ENCODE data around the gene GGPS1.

- TF ChIP-seq EP300 (conservative IDR thresholded peaks at IDR 0.05; ENCODE audit: poor library complexity, severe bottlenecking) (no peak), POLR2AphosphoS5 (IDR thresholded peaks at IDR 0.05) (no peak)
- TF ChIP-seq, protein P1, sequence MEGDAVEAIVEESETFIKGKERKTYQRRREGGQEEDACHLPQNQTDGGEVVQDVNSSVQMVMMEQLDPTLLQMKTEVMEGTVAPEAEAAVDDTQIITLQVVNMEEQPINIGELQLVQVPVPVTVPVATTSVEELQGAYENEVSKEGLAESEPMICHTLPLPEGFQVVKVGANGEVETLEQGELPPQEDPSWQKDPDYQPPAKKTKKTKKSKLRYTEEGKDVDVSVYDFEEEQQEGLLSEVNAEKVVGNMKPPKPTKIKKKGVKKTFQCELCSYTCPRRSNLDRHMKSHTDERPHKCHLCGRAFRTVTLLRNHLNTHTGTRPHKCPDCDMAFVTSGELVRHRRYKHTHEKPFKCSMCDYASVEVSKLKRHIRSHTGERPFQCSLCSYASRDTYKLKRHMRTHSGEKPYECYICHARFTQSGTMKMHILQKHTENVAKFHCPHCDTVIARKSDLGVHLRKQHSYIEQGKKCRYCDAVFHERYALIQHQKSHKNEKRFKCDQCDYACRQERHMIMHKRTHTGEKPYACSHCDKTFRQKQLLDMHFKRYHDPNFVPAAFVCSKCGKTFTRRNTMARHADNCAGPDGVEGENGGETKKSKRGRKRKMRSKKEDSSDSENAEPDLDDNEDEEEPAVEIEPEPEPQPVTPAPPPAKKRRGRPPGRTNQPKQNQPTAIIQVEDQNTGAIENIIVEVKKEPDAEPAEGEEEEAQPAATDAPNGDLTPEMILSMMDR (IDR thresholded peaks at IDR 0.05; ENCODE audit: poor library complexity, severe bottlenecking) = no peak
Measured at GRCh38 chr1:235296729-235297128, 31.6 kb upstream of the GGPS1 start.
